K562 (cell line): Measurements from ENCODE around the gene SP6. TPM values are rescaled to one million over a fixed set of nuclear protein-coding genes. Genes with fewer than 3 reads are reported as not detected.
A peak's percentile ranks its signal among the peaks of the same experiment; 100 is the strongest.

Experiments used
- ARID2 ChIP-seq: fragments of 450-650 bp; IDR thresholded peaks from 2 replicates; pipeline ENCODE4 v1.6.1; 2017; ENCODE audit warnings: antibody characterized with exemption, mild to moderate bottlenecking
- C11orf30 ChIP-seq: fragments of 450-650 bp; IDR thresholded peaks from 2 replicates; pipeline ENCODE4 v1.6.1; 2016; ENCODE audit warnings: low read depth, mild to moderate bottlenecking
- CBFA2T3 ChIP-seq: fragments of 450-650 bp; IDR thresholded peaks from 2 replicates; pipeline ENCODE4 v1.6.1; 2017
- CXXC5 ChIP-seq: fragments of 250-450 bp; sonication (Bioruptor Pico); IDR thresholded peaks from 2 replicates; pipeline ENCODE4 v1.8.0; 2022; ENCODE audit warnings: inconsistent platforms, mild to moderate bottlenecking, moderate library complexity
- MAFF ChIP-seq: IDR thresholded peaks from 2 replicates; pipeline ENCODE4 v1.6.1; 2012; ENCODE audit warnings: low read length, improper control_type of control experiment
- ZEB2 ChIP-seq: fragments of 450-650 bp; IDR thresholded peaks from 2 replicates; pipeline ENCODE4 v1.6.1; 2016
- polyA plus RNA-seq, 8 experiments: library from polyadenylated mRNA; depleted of rRNA in 4 of 8; stranded (reverse) in 5 of 8; unstranded in 3 of 8; fragments of >200 nt; fragmentation: Nextera tagmentation in 2 of 8; fragmentation: Illumina TruSeq in 1 of 8; extraction: Ambion mirVana in 2 of 8; extraction: Trizol in 1 of 8; gene quantifications; 2 replicates each; pipeline versions ENCODE4 v1.2.1 to v1.2.3, GENCODE V29; 2011 to 2014; ENCODE audit warnings: inconsistent platforms in 1 of 8, missing spikeins in 1 of 8
- total RNA-seq, 7 experiments: library from RNA; depleted of rRNA in 6 of 7; stranded (reverse); fragments of >200 nt in 6 of 7; fragmentation: Illumina TruSeq in 2 of 7; extraction: Trizol in 2 of 7; gene quantifications; 2 replicates each; pipeline versions ENCODE4 v1.2.1 to v1.2.3, GENCODE V29; 2011 to 2021; ENCODE audit warnings: low replicate concordance in 1 of 7
- TF ChIP-seq, protein P1 (sequence below): fragments of 450-650 bp; IDR thresholded peaks from 2 replicates; pipeline ENCODE4 v1.6.1; 2017; ENCODE audit warnings: antibody characterized with exemption
- TF ChIP-seq, protein P2 (sequence below): sonication (generic); formaldehyde crosslinking; IDR thresholded peaks from 2 replicates; pipeline ENCODE4 v1.8.0; 2023; ENCODE audit warnings: mild to moderate bottlenecking, missing genetic modification reagents
- TF ChIP-seq, protein P3 (sequence below): fragments of 250-450 bp; sonication (Bioruptor Pico); IDR thresholded peaks from 2 replicates; pipeline ENCODE4 v1.8.0; 2022; ENCODE audit warnings: inconsistent platforms
- TF ChIP-seq, protein P4 (sequence below), 2 experiments: fragments of 450-650 bp; IDR thresholded peaks; 2 replicates each; pipeline ENCODE4 v1.6.1; 2016

Gene SP6
- total and polyA plus RNA-seq, 9 of the 15 experiments (the other 6 are each of a cell fraction or from before 2014, with no cell fraction given) = 0.11 to 7.9 (median 2.2) TPM

DNA sequence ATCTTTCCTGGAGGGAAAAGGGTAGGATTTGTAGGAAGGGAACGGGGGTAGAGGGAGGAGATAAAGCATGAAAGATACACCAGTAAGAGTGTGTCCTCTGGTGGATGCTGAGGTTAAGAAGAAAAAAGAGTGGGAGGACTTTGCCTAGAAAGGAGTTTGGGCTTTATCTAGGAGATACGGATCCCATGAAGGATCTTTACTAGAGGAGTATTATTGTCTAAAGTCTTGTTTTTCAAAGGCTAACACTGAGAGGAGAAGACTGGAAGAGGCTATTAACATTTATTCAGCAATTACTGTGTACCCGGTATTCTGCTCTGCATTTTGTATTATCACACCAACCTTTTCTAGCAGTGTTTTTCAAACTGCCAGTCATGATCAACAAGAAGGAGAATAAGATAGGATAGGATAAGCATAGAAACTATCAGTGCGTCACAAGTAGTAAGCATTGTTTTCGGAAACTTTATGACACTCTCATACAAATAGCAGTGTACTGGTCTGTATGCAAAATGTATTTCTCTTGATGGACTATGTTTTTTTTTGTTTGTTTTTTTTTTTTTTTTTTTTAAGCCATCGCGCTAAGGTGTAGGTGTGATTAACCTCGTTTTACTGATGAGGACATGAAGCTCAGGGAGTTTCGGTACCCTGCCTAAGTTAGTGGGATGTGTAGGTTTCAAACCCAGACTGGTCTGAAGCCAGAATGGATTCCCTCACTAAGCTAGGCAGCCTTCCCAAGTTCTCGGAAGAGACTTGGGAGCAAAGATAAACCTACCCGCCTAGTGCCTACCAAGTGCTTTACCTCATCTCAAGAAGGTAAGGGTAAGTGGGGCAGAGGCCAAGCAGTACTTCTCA lies 43.8 kb upstream of the SP6 start (continued):
- peak; percentile 12; the same call in 1 of the 2 replicates for TF ChIP-seq C11orf30
- 0 out of 2 replicates have a peak, but pooled peaks have one; percentile 28 for TF ChIP-seq CBFA2T3
- 0 out of 2 replicates have a peak, but pooled peaks have one; percentile 2 for TF ChIP-seq MAFF
- TF ChIP-seq ZEB2 = 0 out of 2 replicates have a peak, but pooled peaks have one; percentile 12
- TF ChIP-seq, protein P1, sequence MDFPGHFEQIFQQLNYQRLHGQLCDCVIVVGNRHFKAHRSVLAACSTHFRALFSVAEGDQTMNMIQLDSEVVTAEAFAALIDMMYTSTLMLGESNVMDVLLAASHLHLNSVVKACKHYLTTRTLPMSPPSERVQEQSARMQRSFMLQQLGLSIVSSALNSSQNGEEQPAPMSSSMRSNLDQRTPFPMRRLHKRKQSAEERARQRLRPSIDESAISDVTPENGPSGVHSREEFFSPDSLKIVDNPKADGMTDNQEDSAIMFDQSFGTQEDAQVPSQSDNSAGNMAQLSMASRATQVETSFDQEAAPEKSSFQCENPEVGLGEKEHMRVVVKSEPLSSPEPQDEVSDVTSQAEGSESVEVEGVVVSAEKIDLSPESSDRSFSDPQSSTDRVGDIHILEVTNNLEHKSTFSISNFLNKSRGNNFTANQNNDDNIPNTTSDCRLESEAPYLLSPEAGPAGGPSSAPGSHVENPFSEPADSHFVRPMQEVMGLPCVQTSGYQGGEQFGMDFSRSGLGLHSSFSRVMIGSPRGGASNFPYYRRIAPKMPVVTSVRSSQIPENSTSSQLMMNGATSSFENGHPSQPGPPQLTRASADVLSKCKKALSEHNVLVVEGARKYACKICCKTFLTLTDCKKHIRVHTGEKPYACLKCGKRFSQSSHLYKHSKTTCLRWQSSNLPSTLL = no peak
- TF ChIP-seq, protein P2, sequence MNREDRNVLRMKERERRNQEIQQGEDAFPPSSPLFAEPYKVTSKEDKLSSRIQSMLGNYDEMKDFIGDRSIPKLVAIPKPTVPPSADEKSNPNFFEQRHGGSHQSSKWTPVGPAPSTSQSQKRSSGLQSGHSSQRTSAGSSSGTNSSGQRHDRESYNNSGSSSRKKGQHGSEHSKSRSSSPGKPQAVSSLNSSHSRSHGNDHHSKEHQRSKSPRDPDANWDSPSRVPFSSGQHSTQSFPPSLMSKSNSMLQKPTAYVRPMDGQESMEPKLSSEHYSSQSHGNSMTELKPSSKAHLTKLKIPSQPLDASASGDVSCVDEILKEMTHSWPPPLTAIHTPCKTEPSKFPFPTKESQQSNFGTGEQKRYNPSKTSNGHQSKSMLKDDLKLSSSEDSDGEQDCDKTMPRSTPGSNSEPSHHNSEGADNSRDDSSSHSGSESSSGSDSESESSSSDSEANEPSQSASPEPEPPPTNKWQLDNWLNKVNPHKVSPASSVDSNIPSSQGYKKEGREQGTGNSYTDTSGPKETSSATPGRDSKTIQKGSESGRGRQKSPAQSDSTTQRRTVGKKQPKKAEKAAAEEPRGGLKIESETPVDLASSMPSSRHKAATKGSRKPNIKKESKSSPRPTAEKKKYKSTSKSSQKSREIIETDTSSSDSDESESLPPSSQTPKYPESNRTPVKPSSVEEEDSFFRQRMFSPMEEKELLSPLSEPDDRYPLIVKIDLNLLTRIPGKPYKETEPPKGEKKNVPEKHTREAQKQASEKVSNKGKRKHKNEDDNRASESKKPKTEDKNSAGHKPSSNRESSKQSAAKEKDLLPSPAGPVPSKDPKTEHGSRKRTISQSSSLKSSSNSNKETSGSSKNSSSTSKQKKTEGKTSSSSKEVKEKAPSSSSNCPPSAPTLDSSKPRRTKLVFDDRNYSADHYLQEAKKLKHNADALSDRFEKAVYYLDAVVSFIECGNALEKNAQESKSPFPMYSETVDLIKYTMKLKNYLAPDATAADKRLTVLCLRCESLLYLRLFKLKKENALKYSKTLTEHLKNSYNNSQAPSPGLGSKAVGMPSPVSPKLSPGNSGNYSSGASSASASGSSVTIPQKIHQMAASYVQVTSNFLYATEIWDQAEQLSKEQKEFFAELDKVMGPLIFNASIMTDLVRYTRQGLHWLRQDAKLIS (CRISPR knock-in tag) = peak; percentile 72; the same call in 1 of the 2 replicates
- TF ChIP-seq CXXC5 (CRISPR knock-in tag) = no peak
- TF ChIP-seq, protein P3, sequence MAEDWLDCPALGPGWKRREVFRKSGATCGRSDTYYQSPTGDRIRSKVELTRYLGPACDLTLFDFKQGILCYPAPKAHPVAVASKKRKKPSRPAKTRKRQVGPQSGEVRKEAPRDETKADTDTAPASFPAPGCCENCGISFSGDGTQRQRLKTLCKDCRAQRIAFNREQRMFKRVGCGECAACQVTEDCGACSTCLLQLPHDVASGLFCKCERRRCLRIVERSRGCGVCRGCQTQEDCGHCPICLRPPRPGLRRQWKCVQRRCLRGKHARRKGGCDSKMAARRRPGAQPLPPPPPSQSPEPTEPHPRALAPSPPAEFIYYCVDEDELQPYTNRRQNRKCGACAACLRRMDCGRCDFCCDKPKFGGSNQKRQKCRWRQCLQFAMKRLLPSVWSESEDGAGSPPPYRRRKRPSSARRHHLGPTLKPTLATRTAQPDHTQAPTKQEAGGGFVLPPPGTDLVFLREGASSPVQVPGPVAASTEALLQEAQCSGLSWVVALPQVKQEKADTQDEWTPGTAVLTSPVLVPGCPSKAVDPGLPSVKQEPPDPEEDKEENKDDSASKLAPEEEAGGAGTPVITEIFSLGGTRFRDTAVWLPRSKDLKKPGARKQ (CRISPR knock-in tag) = 0 out of 2 replicates have a peak, but pooled peaks have one; percentile 8
- peak; percentile 54; the same call in 1 of the 2 replicates for TF ChIP-seq ARID2
- TF ChIP-seq, protein P4, sequence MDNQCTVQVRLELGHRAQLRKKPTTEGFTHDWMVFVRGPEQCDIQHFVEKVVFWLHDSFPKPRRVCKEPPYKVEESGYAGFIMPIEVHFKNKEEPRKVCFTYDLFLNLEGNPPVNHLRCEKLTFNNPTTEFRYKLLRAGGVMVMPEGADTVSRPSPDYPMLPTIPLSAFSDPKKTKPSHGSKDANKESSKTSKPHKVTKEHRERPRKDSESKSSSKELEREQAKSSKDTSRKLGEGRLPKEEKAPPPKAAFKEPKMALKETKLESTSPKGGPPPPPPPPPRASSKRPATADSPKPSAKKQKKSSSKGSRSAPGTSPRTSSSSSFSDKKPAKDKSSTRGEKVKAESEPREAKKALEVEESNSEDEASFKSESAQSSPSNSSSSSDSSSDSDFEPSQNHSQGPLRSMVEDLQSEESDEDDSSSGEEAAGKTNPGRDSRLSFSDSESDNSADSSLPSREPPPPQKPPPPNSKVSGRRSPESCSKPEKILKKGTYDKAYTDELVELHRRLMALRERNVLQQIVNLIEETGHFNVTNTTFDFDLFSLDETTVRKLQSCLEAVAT (IDR thresholded peaks at IDR 0.05) = peak in 1 of 2 experiments; percentile 43; a peak in 1 of 4 replicates
